Measurements from ENCODE around the gene COX19.
"Not testable (repeated sequence)": the region's sequence is repeated elsewhere in the genome, so short reads cannot be mapped to it uniquely, and the experiment has no call there.

The COX19 gene

GRCh38 chr7:1010226-1010625 lies 34.9 kb upstream of the COX19 start:
- DNase-seq = no peak

GRCh38 chr7:1009747-1010146 lies 34.4 kb upstream of the COX19 start:
- no peak for DNase-seq

DNA sequence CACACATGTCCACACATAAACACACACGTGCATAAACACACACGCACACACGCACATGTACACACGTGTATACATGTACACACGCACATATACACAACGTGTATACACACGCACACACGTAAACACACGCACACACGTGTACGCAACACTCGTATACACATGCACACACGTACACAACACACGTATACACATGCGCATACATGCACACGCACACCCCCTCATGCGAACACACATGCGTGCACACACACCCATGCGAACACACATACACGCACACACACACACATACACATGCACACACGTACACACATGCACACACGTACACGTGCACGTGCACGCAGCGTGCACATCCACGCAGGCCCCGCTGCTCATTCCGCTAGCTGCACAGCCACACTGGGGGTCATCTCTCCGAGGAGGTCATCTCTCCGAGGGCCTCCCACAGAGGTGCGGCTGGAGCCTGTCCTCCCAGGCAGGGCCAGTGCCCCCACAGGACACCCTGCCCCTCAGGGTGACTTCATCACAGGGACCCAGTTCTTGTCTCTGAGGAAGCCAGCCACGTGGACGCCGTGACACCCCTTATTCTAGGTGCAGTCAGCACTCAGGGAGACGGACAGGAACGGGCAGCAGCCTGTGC lies 33.5 kb upstream of the COX19 start:
- DNase-seq = no peak

DNA sequence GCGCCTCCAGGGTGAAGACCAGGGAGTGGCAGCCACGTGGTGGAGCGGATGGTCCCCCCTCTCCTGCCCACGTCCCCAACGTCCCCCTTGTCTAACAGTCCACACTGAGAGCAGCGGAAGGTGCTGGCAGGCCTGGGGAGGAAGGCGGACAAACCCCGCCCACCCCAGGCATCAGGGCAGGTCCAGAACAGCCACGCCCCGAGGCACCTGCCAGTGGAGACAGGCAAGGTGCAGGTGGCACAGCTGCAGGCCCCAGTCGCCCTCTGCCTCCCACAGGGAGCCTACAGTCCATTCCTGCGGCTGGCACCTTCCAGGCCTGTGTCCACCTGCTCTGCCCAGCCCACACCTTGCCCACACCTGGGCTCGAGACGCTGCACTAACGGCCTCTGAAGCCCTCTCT lies 32.6 kb upstream of the COX19 start:
- no peak for DNase-seq

DNA sequence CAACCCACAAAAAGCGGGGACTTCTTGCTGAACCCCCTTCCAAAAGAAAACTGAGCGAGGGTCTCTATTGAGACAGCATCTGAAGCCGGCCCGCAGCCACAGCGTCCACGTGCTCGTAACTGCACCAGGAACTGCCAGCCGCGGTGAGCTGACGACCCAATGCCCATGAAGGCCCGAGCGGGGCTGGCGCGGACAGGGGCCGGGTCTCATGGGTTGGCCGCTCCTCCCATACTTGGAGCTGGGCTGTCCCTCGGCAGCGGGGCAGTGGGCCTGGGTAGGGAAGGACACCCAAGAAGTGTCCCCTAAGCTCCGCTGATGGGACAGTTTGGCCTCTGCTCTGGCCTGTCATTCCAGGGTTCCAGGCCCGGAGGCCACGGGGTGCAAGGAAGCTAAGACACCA lies 30.0 kb upstream of the COX19 start:
- DNase-seq = no peak

DNA sequence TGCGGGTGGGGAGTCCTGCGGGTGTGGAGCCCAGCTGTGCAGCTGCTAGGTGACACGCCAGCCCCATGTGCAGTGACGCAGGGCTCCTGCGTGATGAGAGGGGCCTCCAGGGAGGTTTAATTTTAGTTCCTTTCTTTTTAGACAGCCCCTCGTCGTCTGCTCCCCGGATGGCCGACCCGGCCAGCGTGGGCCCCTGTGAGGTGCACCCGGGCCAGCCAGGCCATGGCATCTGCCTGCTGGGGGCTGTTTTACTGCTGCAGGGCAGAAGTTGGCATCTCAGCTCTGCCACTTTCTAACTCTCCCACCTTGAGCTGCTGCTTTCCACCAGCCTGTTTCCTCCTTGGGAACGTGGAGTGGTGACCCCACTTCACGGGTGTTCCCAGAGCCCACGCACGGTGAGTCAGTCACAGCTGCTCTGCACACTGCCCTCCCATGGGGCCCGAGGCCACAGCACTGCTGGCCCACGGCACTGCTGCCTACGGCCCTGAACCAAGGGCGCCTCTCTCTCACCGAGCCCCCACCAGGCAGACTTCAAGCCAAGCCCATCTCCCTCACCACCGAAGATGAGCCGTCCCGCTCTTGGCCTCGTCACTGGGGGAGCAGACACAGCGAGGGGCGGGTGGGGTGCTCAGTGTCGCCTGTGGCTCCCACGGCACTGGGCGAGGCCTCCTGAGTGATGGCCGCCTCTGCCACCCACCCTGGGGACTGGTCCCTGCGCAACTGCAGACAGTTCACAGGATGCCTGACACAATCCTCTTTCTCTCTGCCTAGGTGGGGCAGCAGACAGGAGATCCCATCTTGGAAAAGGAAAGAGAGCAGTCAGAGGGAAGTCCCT lies 28.9 kb upstream of the COX19 start:
- no peak for DNase-seq

GRCh38 chr7:1002445-1002844 lies 27.1 kb upstream of the COX19 start:
- DNase-seq = not testable (repeated sequence)

DNA sequence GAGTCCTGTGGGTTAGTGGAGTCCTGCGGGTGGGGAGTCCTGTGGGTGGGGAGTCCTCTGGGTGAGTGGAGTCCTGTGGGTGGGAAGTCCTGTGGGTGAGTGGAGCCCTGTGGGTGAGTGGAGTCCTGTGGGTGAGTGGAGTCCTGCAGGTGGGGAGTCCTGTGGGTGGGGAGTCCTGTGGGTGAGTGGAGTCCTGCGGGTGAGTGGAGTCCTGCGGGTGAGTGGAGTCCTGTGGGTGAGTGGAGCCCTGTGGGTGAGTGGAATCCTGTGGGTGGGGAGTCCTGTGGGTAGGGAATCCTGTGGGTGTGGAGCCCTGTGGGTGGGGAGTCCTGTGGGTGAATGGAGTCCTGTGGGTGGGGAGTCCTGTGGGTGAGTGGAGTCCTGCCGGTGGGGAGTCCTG lies 26.7 kb upstream of the COX19 start:
- not testable (repeated sequence) for DNase-seq

DNA sequence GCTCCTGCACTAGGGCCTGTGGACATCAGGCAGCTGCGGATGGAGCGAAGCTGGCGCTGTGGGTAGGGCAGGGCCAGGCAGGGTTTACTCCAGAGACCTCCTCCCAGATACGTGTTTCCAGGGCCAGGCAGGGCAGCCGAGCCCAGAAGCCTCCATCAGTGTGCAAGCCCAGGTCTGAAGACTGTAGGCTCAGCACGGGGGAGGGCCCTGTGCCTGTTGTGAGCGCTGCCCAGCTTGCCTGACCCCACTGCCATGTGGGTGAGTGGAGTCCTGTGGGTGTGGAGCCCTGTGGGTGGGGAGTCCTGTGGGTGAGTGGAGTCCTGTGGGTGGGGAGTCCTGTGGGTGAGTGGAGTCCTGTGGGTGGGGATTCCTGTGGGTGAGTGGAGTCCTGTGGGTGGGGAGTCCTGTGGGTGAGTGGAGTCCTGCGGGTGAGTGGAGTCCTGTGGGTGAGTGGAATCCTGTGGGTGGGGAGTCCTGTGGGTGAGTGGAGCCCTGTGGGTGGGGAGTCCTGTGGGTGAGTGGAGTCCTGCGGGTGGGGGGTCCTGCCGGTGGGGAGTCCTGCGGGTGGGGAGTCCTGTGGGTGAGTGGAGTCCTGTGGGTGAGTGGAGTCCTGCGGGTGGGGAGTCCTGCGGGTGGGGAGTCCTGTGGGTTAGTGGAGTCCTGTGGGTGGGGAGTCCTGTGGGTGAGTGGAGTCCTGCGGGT lies 25.9 kb upstream of the COX19 start:
- DNase-seq = not testable (repeated sequence)

DNA sequence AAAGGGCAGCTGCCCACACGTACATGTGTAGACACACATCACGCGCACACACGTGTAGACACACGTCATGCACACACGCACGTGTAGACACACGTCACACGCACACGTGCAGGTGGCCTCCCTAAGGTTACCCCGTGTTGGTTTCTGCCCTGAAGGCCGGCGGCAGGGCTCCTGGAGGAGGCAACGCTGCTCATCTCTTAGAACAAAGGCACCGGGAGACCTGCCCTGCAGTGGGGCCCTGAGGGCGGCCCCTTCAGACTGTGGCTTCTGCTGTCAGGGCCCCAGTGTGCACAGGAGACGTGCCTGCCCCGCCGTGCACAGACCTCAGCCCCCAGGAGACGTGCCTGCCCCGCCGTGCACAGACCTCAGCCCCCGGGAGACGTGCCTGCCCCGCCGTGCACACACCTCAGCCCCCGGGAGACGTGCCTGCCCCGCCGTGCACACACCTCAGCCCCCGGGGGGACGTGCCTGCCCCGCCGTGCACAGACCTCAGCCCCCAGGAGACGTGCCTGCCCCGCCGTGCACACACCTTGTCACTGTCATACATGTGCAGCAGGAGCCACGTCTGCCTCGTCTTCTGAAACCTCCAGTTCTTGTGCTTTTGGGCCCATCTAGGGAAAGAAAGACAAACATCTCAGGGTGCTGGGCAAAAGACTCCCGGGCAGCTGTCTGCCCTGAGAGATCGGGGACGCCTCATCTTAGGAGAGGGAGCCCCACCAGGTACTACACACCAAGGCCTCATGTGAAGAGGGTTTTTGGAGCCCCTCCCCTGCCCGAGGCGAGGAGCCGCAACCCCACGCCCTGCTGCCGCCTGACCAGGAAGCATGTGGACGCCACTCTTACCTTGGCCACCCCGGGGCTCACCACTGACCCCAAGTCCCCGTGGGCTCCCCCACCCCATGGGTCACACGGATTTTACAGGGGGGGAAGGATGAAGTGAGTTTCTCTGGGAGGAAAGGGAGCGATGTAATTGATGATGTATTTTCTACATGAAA lies 24.9 kb upstream of the COX19 start:
- DNase-seq = no peak

GRCh38 chr7:999149-999879 lies 24.0 kb upstream of the COX19 start:
- DNase-seq = no peak

DNA sequence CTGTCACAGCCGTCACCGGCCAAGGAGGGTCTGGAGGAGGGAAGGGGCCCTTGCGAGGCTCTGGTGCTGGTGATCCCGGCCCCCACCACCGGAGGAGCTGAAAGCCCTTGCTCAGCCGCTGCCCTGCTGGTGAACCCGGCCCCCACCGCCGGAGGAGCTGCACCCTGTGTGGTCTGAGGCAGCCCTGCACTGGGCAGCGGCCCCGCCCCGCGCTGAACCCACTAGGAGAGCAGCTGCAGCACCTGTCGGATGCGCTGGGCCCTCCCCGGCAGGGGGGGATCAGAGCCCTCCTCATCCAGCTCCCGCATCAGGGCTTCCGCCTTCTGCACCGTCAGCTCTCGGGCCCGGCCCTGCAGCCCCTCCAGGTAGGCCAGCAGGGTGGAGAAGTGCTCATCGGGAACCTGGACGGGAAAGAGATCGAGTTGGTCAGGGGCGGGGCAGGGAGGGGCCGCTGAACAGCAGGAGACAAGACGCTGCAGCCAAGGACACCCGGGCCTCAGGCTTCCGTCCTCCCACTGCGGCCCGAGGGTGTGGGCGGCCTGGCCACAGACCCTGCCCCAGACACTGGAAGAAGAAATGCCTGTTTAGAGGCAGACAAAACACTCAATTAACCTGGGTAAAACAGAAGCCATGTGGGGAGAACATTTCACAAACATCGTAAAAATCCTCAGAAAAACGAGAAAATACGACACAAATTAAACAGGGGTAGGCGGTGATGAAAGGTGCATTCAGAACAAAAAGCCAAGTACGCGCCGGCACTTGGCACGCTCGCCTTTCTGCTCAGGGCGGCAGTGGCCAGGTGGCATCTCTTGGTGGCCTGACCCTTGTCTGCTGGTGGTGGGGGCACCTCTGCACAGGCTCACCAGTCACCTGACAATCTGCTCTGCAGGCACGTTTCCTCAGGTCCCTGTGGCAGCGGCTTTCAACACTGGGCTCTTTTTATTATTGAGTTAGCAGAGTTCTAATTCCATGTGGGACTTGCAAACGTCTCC lies 22.4 kb upstream of the COX19 start:
- no peak for DNase-seq

- no peak for DNase-seq
Measured at GRCh38 chr7:996079-996872, 20.9 kb upstream of the COX19 start.

DNA sequence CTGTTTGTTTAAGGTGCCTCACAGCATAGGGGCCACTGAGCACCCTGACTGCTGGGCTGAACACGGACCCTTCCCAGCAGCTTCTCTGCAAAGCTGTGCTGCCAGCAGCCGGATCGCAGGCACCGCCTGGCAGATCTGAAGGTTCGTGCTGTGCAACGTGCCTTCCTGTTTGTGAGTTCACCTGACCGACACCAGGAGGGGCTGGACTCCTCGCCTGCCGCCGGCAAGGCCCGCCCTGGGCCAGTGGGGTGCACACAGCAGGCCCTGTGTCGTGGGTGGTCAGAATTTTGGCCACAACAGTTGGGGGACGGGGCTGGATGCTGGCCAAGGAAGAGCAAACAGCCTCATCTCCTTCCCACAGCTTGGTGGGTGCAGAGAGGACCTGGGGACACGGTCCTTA lies 20.2 kb upstream of the COX19 start:
- no peak for DNase-seq

- no peak for DNase-seq
Measured at GRCh38 chr7:994592-995308, 19.4 kb upstream of the COX19 start.

DNA sequence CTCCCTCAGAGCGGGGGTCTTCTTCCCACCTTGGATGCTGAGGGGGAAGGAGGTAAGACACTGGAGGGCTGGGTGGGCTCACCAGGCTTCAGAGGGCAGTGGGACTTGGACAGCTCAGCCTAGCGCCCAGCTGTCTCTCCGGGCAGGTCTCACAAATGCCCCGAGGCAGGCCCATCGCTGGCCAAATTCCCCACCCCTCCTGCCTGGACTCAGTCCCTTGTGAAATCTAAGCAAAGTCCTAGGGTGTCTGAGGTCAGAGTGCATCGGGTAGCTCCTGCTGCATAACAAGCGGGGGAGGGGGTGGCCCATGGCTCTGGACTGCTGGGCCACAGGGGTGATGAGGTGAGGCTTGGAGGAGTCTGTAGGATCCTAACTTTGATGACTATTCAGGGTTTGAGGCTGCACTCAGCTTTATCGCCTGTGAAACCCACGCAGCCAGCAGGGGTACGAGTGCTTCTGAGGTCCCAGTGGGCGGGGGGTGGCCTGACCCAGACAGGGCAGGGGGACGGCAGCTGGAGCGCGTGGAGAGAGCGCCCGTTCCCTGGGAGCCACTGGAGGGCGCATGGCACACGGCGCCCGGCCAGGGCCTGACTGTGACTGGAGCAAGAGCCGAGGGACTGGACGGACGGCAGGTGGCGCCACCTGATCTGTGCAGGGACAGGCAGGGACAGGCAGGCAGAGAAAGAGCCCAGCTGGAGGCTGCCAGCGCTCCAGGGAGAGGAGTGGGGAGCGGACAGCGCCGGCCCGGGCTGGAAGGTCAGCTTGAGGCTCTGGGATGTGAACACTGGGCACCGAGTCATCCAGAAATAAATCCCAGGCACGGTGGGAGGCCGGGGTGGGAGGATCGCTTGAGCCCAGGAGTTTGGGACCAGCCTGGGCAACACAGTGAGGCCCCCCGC lies 17.6 kb upstream of the COX19 start:
- DNase-seq = peak; percentile 73 to 96

DNA sequence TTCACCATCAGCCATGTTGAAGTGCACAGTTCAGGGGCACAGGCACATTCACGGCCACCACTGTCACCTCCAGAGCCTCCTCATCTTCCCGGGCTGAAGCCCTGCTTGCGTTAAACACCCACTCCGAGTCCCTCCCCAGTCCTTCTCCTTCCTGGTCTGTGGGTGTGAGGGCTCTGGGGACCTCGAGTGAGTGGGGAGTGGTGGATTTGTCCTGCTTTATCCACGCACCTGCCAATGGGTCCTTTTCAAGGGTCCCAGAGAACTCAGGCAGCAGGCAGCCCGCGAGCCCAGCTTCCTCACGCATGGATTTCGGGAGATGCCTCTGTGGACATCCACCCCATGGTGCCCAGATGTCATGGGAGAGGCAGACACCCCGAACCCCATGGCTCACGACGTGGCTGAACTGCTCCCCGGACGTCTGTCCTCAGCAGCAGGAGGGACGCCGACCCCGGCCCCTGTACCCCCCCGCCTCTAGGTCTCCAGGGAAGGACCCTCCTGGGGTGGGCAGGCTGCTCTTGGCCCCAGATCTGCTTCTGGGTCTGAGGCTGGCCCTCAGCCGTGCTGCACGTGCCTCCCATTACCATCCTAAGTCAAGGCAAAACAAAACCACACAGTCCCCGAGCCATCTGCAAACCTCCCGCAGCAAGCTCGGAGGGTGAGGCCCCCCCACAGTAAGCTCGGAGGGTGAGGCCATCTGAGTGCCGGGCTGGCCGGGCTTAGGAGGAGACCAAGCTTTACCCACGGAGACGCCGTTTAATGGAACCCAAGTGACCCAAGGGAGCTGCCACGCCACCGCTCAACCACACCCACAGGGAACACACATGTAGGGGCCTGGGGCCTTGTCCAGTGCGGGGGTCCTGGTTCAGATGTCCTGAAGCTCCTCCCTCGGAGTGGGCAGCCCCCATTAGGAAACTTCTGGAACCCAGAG lies 16.6 kb upstream of the COX19 start:
- no peak for DNase-seq
